ENCODE results near the gene ZBTB47.
A peak's percentile ranks its signal among the peaks of the same experiment; 100 is the strongest.

ZBTB47 gene

DNA sequence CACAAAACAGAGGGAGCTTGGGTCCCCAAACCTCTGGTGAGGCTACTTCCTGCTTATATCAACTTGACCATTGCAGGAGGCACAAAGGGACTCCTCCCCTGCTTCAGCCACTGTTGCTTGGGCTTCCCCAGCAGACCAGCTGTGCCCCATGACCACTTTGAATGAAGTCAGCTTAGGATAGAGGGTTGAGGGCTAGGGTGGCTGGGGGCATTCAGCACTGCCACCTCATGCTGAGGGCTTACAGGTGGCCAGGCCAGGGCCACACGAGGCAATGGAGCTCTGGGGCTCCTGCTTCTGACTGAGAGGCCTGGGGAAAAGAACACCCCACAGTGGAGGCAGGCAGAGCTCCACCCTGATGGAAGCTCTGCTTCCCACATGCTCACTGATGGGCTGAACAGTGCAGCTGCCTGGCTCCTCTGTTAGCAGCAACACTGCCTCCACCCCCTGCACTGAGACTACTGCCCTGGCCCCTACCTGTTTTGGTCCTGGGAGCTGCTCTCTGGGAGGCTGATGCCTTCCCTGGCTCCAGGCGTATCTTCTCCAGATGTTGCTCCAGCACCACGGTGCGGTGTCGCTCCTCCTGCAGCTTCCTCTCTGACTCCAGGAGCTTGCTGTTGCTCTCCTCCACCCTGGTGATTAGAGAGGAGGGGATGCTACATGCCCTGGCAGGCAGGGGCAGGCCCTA is 59.3 kb downstream of the ZBTB47 start:
- peak; percentile 41 for DNase-seq (ENCODE audit: low spot score)

DNA sequence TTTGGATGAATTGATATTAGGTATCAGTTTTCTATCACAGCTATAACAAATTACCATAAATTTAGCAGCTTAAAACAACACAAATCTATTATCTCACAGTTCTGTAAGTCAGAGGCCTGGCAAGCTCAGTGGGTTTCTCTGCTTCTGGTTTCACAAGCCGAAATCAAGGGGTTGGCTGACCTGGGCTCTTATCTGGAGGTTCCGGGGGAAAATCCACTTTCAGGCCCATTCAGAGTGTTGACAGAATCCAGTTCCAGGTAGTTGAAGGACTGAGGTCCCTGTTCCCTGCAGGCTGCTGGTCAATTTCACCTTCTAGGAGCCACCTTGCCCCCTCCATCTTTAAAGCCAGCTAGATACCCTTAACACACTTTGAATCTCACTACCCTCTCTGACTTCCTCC is 60.2 kb downstream of the ZBTB47 start:
- no peak for DNase-seq (ENCODE audit: low spot score)

DNA sequence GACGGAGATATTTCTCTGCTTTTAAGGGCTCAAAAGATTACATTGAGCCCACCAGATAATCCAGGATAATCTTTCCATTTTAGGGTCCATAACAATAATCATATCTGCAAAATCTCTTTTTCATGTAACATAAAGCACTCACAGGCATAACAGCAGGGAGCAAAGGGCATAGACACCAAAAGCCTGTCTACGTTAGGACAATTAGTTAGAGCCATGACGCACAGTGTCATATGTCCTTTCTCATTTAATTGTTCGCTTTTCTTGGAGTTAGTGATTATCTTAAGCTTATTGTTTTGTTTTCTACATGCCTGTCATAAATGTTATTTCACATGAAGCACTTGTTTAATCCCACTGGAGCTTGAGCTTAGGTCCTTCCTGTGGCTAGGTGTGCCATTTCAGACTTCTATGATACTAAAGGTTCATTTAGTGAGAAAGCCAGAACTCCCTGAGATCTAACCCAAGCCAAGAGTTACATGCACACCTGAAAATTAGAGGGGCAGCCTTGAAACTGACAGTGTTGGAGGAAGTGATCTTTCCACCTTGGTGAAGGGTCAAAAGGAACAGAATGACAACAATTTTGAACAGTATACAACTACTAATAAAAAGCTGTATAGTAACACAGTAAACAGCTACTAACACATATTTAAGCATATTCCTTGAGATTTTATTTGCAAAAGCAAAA is 60.8 kb downstream of the ZBTB47 start:
- DNase-seq (ENCODE audit: low spot score), result no peak

All from ecto neural progenitor cell (in vitro differentiated cells).